Ovary (tissue), 3 donors: ENCODE results near the gene TMEM131.

Source experiments
- EP300 ChIP-seq: sonication (generic); formaldehyde crosslinking; IDR thresholded peaks from one replicate; pipeline ENCODE4 v1.6.1; 2017; ENCODE audit warnings: antibody characterized with exemption
- POLR2A ChIP-seq: fragments of 450-650 bp; IDR thresholded peaks from one replicate; pipeline ENCODE4 v1.6.1; 2017; ENCODE audit warnings: antibody characterized with exemption, mild to moderate bottlenecking, moderate library complexity
- TF ChIP-seq, protein P1 (sequence below), 3 donors: fragments of 450-650 bp in 2 of 3; fragments of 200-600 bp in 1 of 3; IDR thresholded peaks; one replicate each; pipeline versions ENCODE4 v1.5.1 to v1.8.0; 2016 to 2022; ENCODE audit warnings: antibody characterized with exemption in 3 of 3, mild to moderate bottlenecking in 1 of 3
- donor health status: DM: no; HTN: no; CAD: no.

DNA sequence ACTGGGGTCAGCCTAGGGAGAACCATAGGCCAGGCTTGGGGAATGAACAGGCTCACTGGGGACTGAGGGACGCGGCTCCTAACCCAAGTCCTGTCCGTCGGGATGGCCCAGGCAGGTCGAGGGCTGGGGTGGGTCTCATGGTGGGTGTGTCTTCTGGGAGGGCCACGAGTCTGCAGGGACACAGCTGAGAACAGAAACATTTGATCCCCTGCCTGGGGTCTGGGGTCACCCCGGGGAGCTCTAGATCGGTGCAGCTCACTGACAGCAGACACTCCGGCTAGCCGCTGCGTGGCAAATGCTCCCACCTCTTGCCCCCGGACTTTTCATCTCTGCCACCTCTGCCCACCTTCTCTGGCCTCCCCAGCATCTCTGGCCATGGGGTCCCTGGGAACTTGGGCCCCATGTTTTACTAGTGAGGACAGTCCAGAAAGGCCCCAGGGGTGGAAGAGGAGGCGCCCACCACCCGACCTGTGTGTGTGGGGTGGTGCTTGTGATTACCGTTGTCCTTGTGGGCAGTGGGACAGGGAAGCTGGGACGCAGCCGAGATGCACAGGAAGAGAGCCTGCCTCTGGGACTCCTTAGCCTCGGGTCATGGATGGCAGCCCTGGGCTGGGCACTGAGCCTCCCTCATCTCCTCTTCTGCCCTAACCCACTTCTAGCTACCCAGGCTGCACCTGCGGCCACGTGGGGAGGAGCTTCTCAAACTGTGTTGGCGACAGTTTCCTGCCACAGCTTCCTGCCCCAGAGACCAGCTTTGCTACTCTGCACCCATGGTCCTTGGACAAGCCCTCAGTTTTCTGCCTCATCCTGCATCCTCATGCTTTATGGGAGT lies 277.5 kb downstream of the TMEM131 start:
- TF ChIP-seq POLR2A (no peak), EP300 (no peak)
- TF ChIP-seq, protein P1, sequence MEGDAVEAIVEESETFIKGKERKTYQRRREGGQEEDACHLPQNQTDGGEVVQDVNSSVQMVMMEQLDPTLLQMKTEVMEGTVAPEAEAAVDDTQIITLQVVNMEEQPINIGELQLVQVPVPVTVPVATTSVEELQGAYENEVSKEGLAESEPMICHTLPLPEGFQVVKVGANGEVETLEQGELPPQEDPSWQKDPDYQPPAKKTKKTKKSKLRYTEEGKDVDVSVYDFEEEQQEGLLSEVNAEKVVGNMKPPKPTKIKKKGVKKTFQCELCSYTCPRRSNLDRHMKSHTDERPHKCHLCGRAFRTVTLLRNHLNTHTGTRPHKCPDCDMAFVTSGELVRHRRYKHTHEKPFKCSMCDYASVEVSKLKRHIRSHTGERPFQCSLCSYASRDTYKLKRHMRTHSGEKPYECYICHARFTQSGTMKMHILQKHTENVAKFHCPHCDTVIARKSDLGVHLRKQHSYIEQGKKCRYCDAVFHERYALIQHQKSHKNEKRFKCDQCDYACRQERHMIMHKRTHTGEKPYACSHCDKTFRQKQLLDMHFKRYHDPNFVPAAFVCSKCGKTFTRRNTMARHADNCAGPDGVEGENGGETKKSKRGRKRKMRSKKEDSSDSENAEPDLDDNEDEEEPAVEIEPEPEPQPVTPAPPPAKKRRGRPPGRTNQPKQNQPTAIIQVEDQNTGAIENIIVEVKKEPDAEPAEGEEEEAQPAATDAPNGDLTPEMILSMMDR (IDR thresholded peaks at IDR 0.05) = no peak
